Brain microvascular endothelial cell (primary cell): ENCODE results near the gene ARHGAP45.

ENCODE experiments used
- DNase-seq: peaks from one replicate; pipeline ENCODE4 v3.0.0-alpha.2; 2020
- H3K27ac ChIP-seq: fragments of 250-450 bp; sonication (Bioruptor Pico); 2 replicates; pipeline ENCODE4 v1.5.1; 2020; ENCODE audit warnings: mild to moderate bottlenecking, moderate library complexity
- H3K27me3 ChIP-seq: fragments of 250-450 bp; sonication (Bioruptor Pico); replicated peaks from 2 replicates; pipeline ENCODE4 v1.5.1; 2020; ENCODE audit warnings: mild to moderate bottlenecking
- H3K36me3 ChIP-seq: fragments of 250-450 bp; sonication (Bioruptor Pico); replicated peaks from 2 replicates; pipeline ENCODE4 v1.5.1; 2020; ENCODE audit warnings: mild to moderate bottlenecking
- H3K4me3 ChIP-seq: 2 replicates; pipeline ENCODE4 v1.5.1; 2011; ENCODE audit warnings: low read depth, mild to moderate bottlenecking, control low read depth, low read length, moderate library complexity
- CTCF ChIP-seq: IDR thresholded peaks from 2 replicates; pipeline ENCODE4 v1.5.1; 2011; ENCODE audit warnings: low read depth, mild to moderate bottlenecking, moderate library complexity, low read length, control low read depth, inconsistent platforms; ENCODE audit errors: missing control alignments
- in situ Hi-C: cut with HindIII; loops from 2 replicates; pipeline ENCODE4 v1.10.0; 2017; ENCODE audit warnings: low sequenced_read_pairs, low pct_ligation_motif_present

The ARHGAP45 gene

GRCh38 chr19:1110809-1111640, 44.1 kb downstream of the ARHGAP45 start:
- in situ Hi-C loops: loop anchor here (25.0 kb wide), 1 partner anchor 126 kb away; the partner anchor contains the start of genes ATP5F1D, CBARP and MIDN
- no peak for TF ChIP-seq CTCF
- Histone ChIP-seq H3K27ac (no peak overlapping the region), H3K4me3 (no peak overlapping the region), H3K27me3 (no peaks in the 10 kb centered on the region), H3K36me3 (peaks cover 72% of the 10 kb centered on the region)
- DNase-seq: no peak

GRCh38 chr19:1111641-1112267, 44.8 kb downstream of the ARHGAP45 start:
- no peak for TF ChIP-seq CTCF
- H3K27ac ChIP-seq: no peak overlapping the region
- in situ Hi-C loops: loop anchor here (25.0 kb wide), 1 partner anchor 126 kb away; the partner anchor contains the start of genes ATP5F1D, CBARP and MIDN
- DNase-seq: no peak
- no peaks in the 10 kb centered on the region for H3K27me3 ChIP-seq
- peaks cover 71% of the 10 kb centered on the region for H3K36me3 ChIP-seq
- no peak overlapping the region for H3K4me3 ChIP-seq

DNA sequence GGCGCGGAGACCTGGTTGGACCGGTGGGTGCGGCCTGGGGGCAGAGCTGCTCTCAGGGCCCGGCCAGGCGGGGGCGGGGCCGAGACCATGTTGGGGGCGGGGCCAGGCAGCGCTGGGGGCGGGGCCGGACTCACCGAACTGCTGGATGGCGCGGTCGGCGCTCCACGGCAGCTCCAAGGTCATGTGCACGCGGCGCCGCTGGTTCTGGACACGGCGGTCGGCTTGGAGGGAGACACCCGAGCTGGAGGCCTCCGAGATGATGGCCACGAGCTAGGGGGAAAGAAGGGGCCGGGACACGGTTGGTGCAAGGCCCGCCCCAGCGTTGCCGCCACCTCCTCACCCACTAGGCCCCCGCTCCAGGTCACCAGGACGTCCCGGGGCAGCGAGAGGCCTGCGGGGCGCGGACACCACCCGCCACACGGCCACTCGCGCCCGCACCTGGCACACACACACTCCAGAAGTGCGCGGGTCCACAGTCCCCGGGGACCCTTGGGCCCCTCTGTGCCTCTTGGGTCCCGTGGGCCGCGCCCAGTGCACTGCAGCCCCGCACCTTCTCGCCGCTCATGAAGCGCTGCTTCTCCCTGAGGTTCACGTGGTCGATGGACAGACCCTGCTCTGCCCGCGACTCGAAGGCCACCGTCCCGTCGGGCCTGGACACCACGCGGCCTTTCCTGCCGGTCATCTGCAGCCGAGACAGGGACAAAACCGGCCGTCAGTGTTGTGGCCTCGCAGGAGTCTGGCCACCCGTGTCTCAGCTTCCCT, 45.5 kb downstream of the ARHGAP45 start:
- DNase-seq: no peak
- Histone ChIP-seq H3K27me3 (no peaks in the 10 kb centered on the region), H3K4me3 (no peak overlapping the region), H3K36me3 (peaks cover 72% of the 10 kb centered on the region), H3K27ac (no peak overlapping the region)
- in situ Hi-C loops: loop anchor here (25.0 kb wide), 1 partner anchor 125 kb away; the partner anchor contains the start of genes ATP5F1D, CBARP and MIDN
- no peak for TF ChIP-seq CTCF

DNA sequence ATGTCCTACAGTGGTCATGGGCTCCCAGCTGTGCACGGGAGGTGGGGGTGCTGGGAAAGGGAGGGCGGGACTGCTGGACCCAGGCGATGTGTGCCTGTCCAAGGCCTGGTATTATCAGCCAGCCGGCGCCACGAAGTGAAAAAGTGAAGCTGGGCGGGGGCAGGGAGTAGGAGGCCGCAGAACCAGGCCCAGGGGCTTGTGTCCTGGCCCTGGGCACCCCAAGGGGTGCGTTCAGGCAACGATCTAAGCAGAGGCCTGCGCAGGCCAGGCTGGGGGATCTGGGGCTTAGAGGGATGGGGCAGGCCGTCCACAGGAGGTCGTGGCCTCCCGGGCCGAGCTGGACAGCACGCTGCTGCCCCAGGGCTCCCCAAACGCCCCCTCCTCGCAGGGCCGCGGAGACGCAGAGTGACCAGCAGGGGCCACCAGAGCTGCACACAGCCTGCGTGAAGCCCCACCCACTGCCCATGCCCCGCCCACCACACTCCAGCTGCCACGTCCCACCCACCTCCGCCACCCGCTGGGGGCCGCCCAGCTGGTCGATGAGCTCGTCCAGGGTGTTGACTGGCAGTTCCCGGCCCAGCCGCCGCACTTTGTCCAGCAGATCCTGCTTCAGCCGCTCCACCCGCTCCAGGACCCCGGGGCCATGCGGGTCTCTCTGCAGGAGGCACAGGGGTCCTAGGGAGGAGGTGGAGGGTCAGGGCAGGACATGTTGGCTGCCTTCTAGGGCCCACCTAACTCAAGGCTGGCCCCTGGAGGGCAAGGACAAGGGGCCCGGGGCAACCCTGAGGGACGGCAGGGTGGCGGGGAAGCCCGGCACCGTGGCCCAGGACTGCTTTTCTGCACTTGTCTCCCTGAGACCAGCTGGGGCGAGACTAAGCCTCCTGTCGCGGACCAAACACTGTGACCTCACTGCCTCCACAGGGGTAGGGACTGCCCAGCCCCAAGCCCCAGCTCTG, 46.3 kb downstream of the ARHGAP45 start:
- Histone ChIP-seq H3K27me3 (no peaks in the 10 kb centered on the region), H3K36me3 (peaks cover 74% of the 10 kb centered on the region), H3K27ac (peak overlapping the region; percentile 15), H3K4me3 (no peak overlapping the region)
- in situ Hi-C loops: loop anchor here (25.0 kb wide), 1 partner anchor 124 kb away; the partner anchor contains the start of genes ATP5F1D, CBARP and MIDN
- peak; percentile 87 for TF ChIP-seq CTCF
- DNase-seq: peak; percentile 91
